Measurements from ENCODE around the gene TUBB4A.

- no peak for TF ChIP-seq POLR2A (IDR thresholded peaks at IDR 0.05; ENCODE audit: extremely low read depth, insufficient read length)
- no peak for TF ChIP-seq CTCF (IDR thresholded peaks at IDR 0.05; ENCODE audit: low read depth, low read length)
Measured at GRCh38 chr19:6494438-6495036, 7.6 kb downstream of the TUBB4A start.

Measured in NB4 (cell line).